ENCODE data around the gene ZNF710. TPM values are rescaled to one million over a fixed set of nuclear protein-coding genes. Genes with fewer than 3 reads are reported as not detected.

The ZNF710 gene
- total RNA-seq, 2 experiments from 2014 or later: 15.4 to 16.7 TPM

DNA sequence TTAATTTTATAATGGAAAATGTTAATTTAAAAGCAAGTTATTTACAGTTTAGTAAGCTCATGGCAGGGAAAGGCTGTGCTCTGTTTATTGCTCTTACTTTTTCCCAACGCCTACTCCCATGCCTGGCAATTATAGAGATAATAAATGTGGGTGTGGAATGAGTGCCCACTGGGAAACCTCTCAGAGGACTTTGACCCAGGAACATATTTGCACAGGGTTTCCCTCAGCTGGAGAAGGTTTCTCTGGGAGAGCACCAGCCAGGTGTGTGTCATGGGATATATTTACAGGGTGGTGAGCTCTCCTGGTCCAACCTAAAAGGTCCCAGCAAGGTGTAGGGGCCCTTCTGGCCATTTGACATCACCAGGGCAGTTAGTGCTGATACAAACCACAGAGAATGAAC lies 27.9 kb downstream of the ZNF710 start:
- Mint-ChIP-seq H3K4me1 (peaks cover 43% of the 10 kb centered on the region), H3K4me3 (no peak overlapping the region), H3K9me3 (no peaks in the 10 kb centered on the region), H3K27me3 (no peaks in the 10 kb centered on the region), H3K36me3 (peaks cover 10% of the 10 kb centered on the region), H3K27ac (no peak overlapping the region)
- no peak for DNase-seq
- no peak for ATAC-seq (ENCODE audit: low read depth)
- POLR2A ChIA-PET: no interaction called here

DNA sequence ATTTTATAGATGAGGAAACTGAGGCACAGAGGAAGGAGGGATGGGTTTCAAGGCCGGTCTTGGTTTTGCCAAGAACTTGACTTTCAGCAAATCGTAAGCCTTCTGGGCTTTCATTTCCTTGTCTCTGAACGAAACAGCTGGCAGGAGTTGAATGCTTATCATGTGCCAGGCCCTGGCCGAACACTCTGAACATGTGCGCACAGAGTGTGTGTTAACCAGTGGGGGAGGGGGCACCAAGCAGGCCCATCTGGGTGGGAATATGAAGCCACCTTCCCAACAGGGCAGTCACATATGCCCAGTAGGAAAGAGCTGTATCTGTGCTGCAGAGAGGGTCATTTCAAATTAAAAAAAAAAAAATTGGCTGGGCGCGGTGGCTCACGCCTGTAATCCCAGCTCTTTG lies 29.3 kb downstream of the ZNF710 start:
- ATAC-seq (ENCODE audit: low read depth): no peak
- Mint-ChIP-seq H3K27ac (peak overlapping the region; percentile 34), H3K9me3 (no peaks in the 10 kb centered on the region), H3K4me3 (no peak overlapping the region), H3K4me1 (peaks cover 47% of the 10 kb centered on the region), H3K27me3 (no peaks in the 10 kb centered on the region), H3K36me3 (peaks cover 12% of the 10 kb centered on the region)
- POLR2A ChIA-PET: interaction anchor here (0.7 to 1.6 kb wide), 6 partner anchors 10 to 377 kb away, joined by 3 to 6 read pairs (median 4); partner anchors contain the start of gene AP3S2
- no peak for DNase-seq

DNA sequence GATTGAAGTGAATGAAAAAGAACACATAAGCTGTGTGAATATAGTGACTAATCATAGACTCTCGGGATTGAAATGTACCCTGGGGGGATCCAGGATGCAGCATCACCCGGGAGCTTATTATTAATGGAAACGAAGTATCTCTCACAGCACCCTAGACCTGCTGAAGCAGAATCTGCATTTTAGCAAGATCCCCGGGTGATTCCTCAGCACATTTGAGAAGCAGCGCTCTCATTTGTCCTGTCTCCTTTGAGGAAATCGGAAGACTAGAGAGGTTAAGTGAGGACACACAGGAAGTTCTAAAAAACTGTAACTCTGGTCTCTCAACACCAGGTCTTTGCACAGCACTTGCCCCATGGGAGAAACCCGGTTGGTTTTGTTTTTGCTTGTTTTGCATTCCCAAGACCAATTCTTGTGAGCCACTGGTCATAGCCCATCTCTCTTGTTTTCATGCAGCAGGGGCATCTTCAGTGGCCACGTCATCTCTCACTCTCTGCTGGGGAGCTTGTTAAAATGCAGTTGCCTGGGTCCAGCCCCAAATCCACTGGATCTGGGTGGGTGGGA lies 30.2 kb downstream of the ZNF710 start:
- peak overlapping the region; percentile 80 for H3K27ac Mint-ChIP-seq
- ATAC-seq (ENCODE audit: low read depth): peak; percentile 45

DNA sequence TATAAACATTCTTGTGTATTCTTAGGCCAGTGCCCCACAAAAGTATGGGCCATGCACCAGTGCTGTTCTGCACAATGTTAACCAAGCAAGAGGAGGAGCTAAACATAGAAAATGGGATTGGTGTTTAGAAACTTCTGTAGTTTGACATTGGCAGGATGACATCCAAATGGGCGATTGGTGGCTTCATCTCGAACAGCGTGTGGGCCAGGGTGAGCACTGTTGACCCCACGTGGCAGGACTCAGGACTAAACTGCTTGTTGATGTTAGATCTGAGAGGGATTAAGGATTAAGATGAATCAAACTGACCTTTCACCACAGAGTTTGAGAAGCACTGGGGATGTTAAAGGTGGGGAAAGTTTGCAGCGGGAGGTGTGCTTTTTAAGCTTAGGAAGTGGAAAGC lies 31.9 kb downstream of the ZNF710 start:
- Mint-ChIP-seq H3K9me3 (no peaks in the 10 kb centered on the region), H3K36me3 (peaks cover 12% of the 10 kb centered on the region), H3K4me1 (peaks cover 67% of the 10 kb centered on the region), H3K27me3 (no peaks in the 10 kb centered on the region), H3K27ac (peak overlapping the region; percentile 59), H3K4me3 (no peak overlapping the region)
- DNase-seq (no peak), ATAC-seq (ENCODE audit: low read depth) (no peak)
- POLR2A ChIA-PET: interaction anchor here (0.8 kb wide), 1 partner anchor 27 kb away, joined by 4 read pairs; no protein-coding TSS in a partner anchor

More for the DNA sequence above, 30.2 kb downstream of the ZNF710 start:
- no peaks in the 10 kb centered on the region for H3K27me3 Mint-ChIP-seq
- POLR2A ChIA-PET: interaction anchor here (1.2 to 1.6 kb wide), 3 partner anchors 10 to 137 kb away, joined by 3 to 5 read pairs (median 3); partner anchors contain the start of gene AP3S2
- H3K4me3 Mint-ChIP-seq: peak overlapping the region; percentile 63
- peaks cover 56% of the 10 kb centered on the region for H3K4me1 Mint-ChIP-seq
- peaks cover 12% of the 10 kb centered on the region for H3K36me3 Mint-ChIP-seq
- no peaks in the 10 kb centered on the region for H3K9me3 Mint-ChIP-seq
- no peak for DNase-seq

DNA sequence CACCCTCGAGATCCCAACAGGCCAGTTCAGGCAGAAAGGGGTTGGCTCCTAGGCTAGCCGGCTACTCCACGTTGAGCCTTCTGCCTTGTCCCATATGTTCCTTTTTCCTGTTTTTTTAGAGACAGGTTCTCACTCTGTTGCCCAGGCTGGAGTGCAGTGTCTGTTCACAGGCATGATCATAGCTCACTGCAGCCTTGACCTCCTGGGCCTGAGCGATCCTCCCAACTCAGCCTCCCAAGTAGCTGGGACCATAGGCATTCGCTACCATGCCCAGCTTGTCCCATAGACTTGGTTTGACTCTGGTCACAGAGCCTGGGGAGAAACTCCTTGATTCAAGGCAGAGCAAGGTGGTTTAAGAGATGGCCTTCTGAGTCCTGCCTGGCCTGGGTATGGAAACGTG lies 32.3 kb downstream of the ZNF710 start:
- DNase-seq (no peak), ATAC-seq (ENCODE audit: low read depth) (no peak)
- Mint-ChIP-seq H3K4me1 (peaks cover 67% of the 10 kb centered on the region), H3K27me3 (no peaks in the 10 kb centered on the region), H3K9me3 (no peaks in the 10 kb centered on the region), H3K27ac (peak overlapping the region; percentile 88), H3K36me3 (peaks cover 9% of the 10 kb centered on the region), H3K4me3 (peak overlapping the region; percentile 72)
- POLR2A ChIA-PET: interaction anchor here (0.8 to 1.6 kb wide), 2 partner anchors 20 to 26 kb away, joined by 4 to 8 read pairs; no protein-coding TSS in a partner anchor

DNA sequence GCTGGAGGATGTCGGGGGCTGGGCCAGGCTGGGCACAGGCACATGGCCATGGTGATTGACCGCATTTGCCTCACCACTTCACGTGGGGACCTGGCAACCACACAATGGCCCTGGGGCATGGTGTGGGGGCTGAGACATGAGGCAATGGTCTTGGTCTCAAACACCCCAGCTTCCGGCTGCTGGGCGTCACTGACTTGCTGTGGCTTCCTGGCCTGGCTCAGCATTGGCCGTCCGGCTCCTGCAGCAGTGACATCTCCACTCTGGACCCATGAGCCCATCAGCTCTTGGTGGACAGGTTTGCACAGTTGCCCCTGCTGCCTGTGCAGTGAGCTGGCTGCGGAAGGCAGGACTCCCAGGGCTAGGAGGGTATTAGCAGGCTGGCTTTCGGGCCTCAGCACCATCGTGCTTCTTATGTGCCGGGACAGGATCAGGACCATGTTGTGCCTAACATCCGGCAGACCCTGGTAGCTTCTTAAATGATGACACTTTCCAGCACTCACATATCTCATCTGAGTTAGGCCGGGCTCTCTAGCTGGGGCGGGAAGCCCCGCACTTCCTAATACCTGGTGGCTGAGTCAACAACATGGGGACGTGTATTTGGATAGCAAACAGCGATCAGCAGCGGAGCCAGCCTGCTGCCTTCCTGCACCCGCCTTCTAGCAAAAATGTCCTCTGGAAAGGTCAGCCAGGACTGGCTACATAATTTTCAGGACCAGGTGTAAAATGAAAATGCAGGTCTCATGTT lies 34.1 kb downstream of the ZNF710 start:
- H3K27me3 Mint-ChIP-seq: no peaks in the 10 kb centered on the region
- POLR2A ChIA-PET: interaction anchor here (0.6 to 1.6 kb wide), 10 partner anchors 13 to 197 kb away, joined by 3 to 8 read pairs (median 4); partner anchors contain the start of gene ZNF710
- H3K36me3 Mint-ChIP-seq: peaks cover 7% of the 10 kb centered on the region
- peak overlapping the region; percentile 88 for H3K27ac Mint-ChIP-seq
- DNase-seq (no peak), ATAC-seq (ENCODE audit: low read depth) (no peak)
- peaks cover 66% of the 10 kb centered on the region for H3K4me1 Mint-ChIP-seq
- no peaks in the 10 kb centered on the region for H3K9me3 Mint-ChIP-seq
- peak overlapping the region; percentile 72 for H3K4me3 Mint-ChIP-seq

DNA sequence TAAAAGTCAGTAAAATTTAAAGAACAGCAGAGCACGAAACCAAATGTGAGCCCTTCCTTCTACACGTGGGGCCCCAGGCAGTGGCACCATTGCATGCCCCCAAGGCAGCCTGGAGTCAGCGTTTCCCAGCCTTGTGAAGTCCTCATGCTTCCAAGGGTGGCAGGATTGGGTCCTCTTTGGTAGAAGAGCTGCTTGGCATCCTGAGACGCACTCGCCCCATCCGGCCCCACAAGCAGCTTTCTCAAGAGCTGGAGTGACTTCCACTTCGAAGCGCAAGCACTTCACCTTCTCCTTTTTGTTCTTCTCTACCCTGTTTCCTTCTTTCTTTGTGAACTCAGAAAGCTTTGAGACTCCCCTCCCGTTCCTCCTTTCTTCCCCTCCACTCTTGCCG lies 34.7 kb downstream of the ZNF710 start:
- peaks cover 7% of the 10 kb centered on the region for H3K36me3 Mint-ChIP-seq
- H3K27ac Mint-ChIP-seq: peak overlapping the region; percentile 88
- POLR2A ChIA-PET: interaction anchor here (0.6 to 1.6 kb wide), 4 partner anchors 15 to 66 kb away, joined by 3 to 5 read pairs (median 4); partner anchors contain the start of gene IDH2
- peaks cover 66% of the 10 kb centered on the region for H3K4me1 Mint-ChIP-seq
- H3K9me3 Mint-ChIP-seq: no peaks in the 10 kb centered on the region
- DNase-seq (no peak), ATAC-seq (ENCODE audit: low read depth) (no peak)
- no peaks in the 10 kb centered on the region for H3K27me3 Mint-ChIP-seq
- no peak overlapping the region for H3K4me3 Mint-ChIP-seq

DNA sequence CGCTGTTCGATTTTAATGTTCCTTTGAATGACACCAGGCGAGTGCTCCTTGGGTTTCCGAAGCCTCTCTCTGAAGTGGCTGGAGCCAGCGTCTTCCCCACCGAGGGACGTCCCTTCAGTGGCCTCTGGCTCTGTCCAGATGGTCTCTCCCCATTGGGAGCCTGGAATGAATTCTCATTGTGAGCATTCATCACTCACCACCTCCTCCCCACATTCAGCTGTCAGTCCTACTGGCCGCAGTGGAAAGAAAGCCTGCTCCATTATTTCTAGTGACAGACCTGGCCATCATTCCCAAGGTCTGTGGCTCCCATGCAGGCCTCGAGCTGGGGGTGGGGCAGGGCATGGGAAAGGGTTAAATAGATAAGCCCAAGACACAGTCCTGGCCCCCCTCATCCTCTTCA lies 35.2 kb downstream of the ZNF710 start:
- Mint-ChIP-seq H3K4me3 (no peak overlapping the region), H3K9me3 (no peaks in the 10 kb centered on the region), H3K4me1 (peaks cover 65% of the 10 kb centered on the region), H3K27me3 (no peaks in the 10 kb centered on the region), H3K36me3 (peaks cover 7% of the 10 kb centered on the region), H3K27ac (peak overlapping the region; percentile 55)
- DNase-seq: no peak
- POLR2A ChIA-PET: interaction anchor here (1.0 to 1.6 kb wide), 3 partner anchors 23 to 66 kb away, joined by 3 to 5 read pairs (median 5); partner anchors contain the start of gene IDH2
- no peak for ATAC-seq (ENCODE audit: low read depth)

DNA sequence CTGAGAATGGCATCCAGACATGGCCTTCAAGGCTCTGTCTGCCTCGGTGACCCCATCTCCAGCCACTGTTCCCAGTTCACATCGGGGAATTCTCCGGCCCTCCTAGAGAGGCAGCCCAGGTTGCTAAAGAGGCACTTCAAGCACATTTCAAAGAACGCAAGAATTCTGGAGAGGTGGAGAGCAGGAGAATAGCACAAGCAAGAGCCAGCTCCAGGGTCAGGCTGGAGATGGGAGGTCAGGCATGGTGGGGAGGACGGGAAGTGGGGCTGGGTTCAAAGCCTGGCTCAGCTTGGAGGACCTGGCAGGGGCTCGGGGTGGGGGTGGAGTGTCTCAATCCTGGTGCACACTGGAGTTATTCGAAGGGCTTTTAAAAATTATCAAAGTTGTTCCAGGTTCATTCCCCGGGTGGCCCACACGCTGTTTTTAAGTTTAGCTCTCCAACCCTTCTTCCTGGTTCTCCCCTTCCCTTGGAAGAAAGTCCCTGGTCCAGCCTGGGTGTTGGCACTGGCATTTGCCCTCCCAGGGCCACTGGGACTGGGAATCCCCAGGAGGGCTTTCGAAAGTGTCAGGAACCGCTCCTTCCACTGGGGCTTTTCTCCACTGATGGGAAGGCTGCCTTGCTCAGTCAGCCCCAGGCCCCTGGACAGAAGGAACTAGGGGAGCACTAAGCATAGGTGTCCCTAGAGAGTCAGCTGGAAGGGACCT lies 35.8 kb downstream of the ZNF710 start:
- Mint-ChIP-seq H3K27ac (peak overlapping the region; percentile 51), H3K9me3 (no peaks in the 10 kb centered on the region), H3K4me3 (no peak overlapping the region), H3K4me1 (peaks cover 63% of the 10 kb centered on the region), H3K36me3 (peaks cover 7% of the 10 kb centered on the region), H3K27me3 (no peaks in the 10 kb centered on the region)
- DNase-seq (no peak), ATAC-seq (ENCODE audit: low read depth) (no peak)
- POLR2A ChIA-PET: interaction anchor here (1.0 to 1.6 kb wide), 2 partner anchors 35 to 65 kb away, joined by 3 to 5 read pairs; partner anchors contain the start of gene IDH2

DNA sequence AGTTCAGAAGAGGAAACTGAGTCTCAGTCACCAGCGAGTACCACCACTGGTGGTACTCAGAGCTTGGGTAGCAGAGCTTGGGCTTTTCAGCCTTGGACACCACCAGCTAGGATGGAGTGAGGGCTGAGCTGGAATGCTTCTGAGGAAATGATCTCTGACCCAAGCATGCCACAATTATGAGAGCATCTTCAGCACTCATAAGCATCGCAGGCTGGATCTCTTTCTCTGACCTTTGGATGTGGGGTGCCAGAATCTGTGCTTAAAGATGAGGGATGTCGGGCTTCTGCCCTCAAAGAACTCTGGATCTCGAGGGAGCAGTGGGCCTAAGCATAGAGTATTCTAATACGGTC lies 36.4 kb downstream of the ZNF710 start:
- H3K27me3 Mint-ChIP-seq: no peaks in the 10 kb centered on the region
- H3K4me1 Mint-ChIP-seq: peaks cover 59% of the 10 kb centered on the region
- H3K27ac Mint-ChIP-seq: peak overlapping the region; percentile 56
- no peaks in the 10 kb centered on the region for H3K9me3 Mint-ChIP-seq
- peaks cover 7% of the 10 kb centered on the region for H3K36me3 Mint-ChIP-seq
- POLR2A ChIA-PET: interaction anchor here (1.6 kb wide), 1 partner anchor 35 kb away, joined by 5 read pairs; no protein-coding TSS in a partner anchor
- no peak overlapping the region for H3K4me3 Mint-ChIP-seq
- ATAC-seq (ENCODE audit: low read depth) (no peak), DNase-seq (no peak)

DNA sequence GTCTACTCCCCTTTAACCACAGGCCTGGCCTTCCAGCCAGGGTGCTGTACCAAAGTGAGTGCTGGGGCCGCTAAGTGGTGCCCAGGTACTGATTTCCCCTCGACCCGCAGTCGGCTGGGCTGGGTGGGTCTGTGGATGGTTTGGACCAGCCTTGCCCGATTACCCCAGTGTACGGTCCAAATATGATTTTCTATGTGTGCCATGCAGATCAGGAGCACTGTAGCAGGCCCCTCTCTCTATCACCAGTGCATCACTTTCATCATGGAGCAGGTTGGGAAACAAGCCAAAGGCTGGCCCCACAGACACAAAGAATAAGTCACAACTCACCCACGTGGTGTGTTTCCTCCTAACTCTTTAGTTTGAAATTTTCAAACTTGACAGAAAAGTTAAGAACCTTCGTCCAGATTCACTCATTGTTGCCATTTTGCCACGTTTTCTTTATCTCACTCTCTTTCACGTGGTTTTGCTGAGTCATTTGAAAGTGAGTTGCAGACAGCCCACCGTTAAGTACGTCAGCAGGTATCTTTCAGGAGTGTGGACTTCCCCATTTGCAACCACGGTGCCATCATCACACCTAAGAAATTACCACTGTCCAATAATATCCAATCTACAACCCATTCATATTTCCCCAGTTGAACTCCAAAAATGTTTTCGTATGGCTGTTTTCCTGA lies 37.0 kb downstream of the ZNF710 start:
- DNase-seq (no peak), ATAC-seq (ENCODE audit: low read depth) (peak; percentile 17)
- Mint-ChIP-seq H3K27ac (peak overlapping the region; percentile 26), H3K9me3 (no peaks in the 10 kb centered on the region), H3K4me3 (no peak overlapping the region), H3K27me3 (no peaks in the 10 kb centered on the region), H3K4me1 (peaks cover 57% of the 10 kb centered on the region), H3K36me3 (peaks cover 7% of the 10 kb centered on the region)
- POLR2A ChIA-PET: interaction anchor here (1.5 kb wide), 1 partner anchor 144 kb away, joined by 5 read pairs; the partner anchor contains the start of gene AP3S2

DNA sequence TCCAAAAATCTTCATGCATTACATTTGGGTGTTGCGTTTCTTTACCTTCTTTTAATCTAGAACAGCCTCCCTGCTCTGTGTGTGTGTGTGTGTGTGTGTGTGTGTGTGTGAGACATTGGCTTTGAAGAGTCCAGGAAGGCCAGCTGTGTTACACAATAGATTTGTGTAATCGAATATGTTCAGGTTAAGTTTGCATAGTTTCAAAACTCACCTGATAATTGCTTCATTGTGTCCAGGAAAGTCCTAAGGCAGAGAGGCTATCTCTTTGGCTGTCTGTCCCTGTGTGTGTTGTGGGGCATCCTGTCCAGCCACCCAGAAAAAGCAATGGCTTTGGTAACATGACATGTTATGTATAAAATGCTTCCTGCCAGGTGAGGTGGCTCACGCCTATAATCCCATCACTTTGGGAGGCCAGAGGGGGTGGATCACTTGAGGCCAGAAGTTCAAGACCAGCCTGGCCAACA lies 37.5 kb downstream of the ZNF710 start:
- ATAC-seq (ENCODE audit: low read depth): no peak
- no peaks in the 10 kb centered on the region for H3K9me3 Mint-ChIP-seq
- no peak overlapping the region for H3K4me3 Mint-ChIP-seq
- no peak for DNase-seq
- H3K4me1 Mint-ChIP-seq: peaks cover 52% of the 10 kb centered on the region
- H3K36me3 Mint-ChIP-seq: peaks cover 7% of the 10 kb centered on the region
- POLR2A ChIA-PET: interaction anchor here (1.5 kb wide), 1 partner anchor 145 kb away, joined by 5 read pairs; the partner anchor contains the start of gene AP3S2
- H3K27me3 Mint-ChIP-seq: no peaks in the 10 kb centered on the region
- peak overlapping the region; percentile 26 for H3K27ac Mint-ChIP-seq
